Measurements from ENCODE around the gene CBX8. TPM values are rescaled to one million over a fixed set of nuclear protein-coding genes. Genes with fewer than 3 reads are reported as not detected.

Gene CBX8
- polyA plus RNA-seq, 1 donor from 2014 or later, result 3.2 TPM

DNA sequence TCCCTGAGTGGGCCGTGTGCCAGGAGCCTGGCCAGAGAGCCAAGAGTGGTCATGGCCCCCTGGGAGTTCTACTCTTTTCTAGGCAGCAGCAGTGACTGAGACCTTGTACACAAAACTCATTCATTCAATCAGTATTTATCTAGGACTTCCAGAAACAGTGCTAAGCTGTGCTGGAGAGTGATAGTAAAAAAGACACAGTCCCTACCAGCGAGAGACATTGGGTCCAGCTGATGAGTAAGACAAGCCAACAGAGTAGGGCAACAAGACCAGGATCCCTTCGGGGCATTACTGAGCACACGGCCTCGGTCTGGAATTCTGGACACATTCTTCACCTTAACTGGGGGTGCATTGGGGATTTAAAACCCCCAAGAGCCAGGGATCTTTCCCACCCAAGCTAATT lies 22.2 kb upstream of the CBX8 start:
- peak overlapping the region in 1 of 4 donors; percentile 13 for H3K4me3 Mint-ChIP-seq
- peaks cover 21% of the 10 kb centered on the region for H3K27me3 Mint-ChIP-seq
- peak overlapping the region in 1 of 3 donors; percentile 56 for H3K27ac Mint-ChIP-seq
- no peaks in the 10 kb centered on the region for H3K36me3 Mint-ChIP-seq
- peaks cover 0 to 9% (median 4%) of the 10 kb centered on the region in 3 donors for H3K4me1 Mint-ChIP-seq
- H3K9me3 Mint-ChIP-seq, result peaks cover 0 to 4% (median 0%) of the 10 kb centered on the region in 3 donors

- H3K9me3 Mint-ChIP-seq, result peaks cover 0 to 4% (median 0%) of the 10 kb centered on the region in 3 donors
- H3K4me3 Mint-ChIP-seq, result peak overlapping the region in 1 of 4 donors; percentile 13
- no peaks in the 10 kb centered on the region for H3K36me3 Mint-ChIP-seq
- peaks cover 21% of the 10 kb centered on the region for H3K27me3 Mint-ChIP-seq
- peak overlapping the region in 2 of 3 donors; percentile 56 to 72 for H3K27ac Mint-ChIP-seq
- H3K4me1 Mint-ChIP-seq, result peaks cover 0 to 10% (median 4%) of the 10 kb centered on the region in 3 donors
Measured at GRCh38 chr17:79818026-79818758, 21.3 kb upstream of the CBX8 start.

DNA sequence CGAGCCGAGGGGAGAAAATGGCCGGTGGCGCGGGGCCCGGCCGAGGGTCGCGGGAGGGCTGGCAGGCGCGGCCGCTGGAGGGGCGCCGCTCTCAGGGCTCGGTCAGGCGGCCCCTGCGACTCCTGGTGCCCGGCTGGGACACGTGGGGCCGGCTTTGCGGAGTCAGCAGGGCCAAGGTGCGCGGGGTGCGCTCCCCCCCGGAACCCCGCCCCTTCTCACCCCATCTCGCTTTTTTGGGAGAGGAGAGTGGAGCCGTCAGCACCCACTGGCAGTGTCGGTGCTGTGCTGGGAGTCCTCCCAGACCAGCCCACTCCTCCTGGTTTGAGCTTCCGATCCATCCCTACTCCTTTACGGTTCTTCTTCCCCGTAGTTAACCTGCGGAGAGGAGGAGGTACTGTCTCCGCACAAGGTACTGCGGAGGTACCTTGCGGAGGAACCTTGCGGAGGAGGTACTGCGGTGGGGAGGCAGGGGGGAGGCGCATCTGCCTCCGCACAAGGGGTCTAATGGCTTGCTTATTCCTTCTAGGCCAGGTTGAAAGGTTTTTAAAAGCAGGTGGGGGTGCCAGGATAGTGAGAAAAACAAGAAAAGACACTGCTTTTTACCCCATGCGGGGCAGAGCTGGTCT lies 19.1 kb upstream of the CBX8 start:
- peaks cover 32% of the 10 kb centered on the region for H3K27me3 Mint-ChIP-seq
- peaks cover 8 to 10% (median 9%) of the 10 kb centered on the region in 3 donors for H3K4me1 Mint-ChIP-seq
- peak overlapping the region; percentile 73 to 95 (median 80) for H3K27ac Mint-ChIP-seq

GRCh38 chr17:79814974-79815835 lies 18.3 kb upstream of the CBX8 start:
- H3K27me3 Mint-ChIP-seq, result peaks cover 35% of the 10 kb centered on the region
- peaks cover 8 to 12% (median 10%) of the 10 kb centered on the region in 3 donors for H3K4me1 Mint-ChIP-seq
- H3K27ac Mint-ChIP-seq, result no peak overlapping the region
- H3K4me3 Mint-ChIP-seq, result no peak overlapping the region
- no peaks in the 10 kb centered on the region for H3K36me3 Mint-ChIP-seq
- H3K9me3 Mint-ChIP-seq, result peaks cover 0 to 4% (median 0%) of the 10 kb centered on the region in 3 donors

More for the DNA sequence above, 19.1 kb upstream of the CBX8 start:
- Mint-ChIP-seq H3K36me3 (no peaks in the 10 kb centered on the region), H3K9me3 (peaks cover 0 to 4% (median 0%) of the 10 kb centered on the region in 3 donors), H3K4me3 (peak overlapping the region; percentile 6 to 77 (median 51))

GRCh38 chr17:79814127-79814973 lies 17.5 kb upstream of the CBX8 start:
- Mint-ChIP-seq H3K27me3 (peaks cover 35% of the 10 kb centered on the region), H3K4me1 (peaks cover 8 to 12% (median 10%) of the 10 kb centered on the region in 3 donors), H3K27ac (peak overlapping the region in 2 of 3 donors; percentile 88 to 94), H3K4me3 (peak overlapping the region; percentile 55 to 83 (median 59)), H3K36me3 (no peaks in the 10 kb centered on the region), H3K9me3 (peaks cover 0 to 4% (median 0%) of the 10 kb centered on the region in 3 donors)

GRCh38 chr17:79813297-79814126 lies 16.6 kb upstream of the CBX8 start:
- H3K36me3 Mint-ChIP-seq, result no peaks in the 10 kb centered on the region
- peak overlapping the region in 2 of 3 donors; percentile 81 to 94 for H3K27ac Mint-ChIP-seq
- H3K4me3 Mint-ChIP-seq, result peak overlapping the region in 1 of 4 donors; percentile 83
- peaks cover 39% of the 10 kb centered on the region for H3K27me3 Mint-ChIP-seq
- peaks cover 0 to 4% (median 0%) of the 10 kb centered on the region in 3 donors for H3K9me3 Mint-ChIP-seq
- H3K4me1 Mint-ChIP-seq, result peaks cover 8 to 13% (median 12%) of the 10 kb centered on the region in 3 donors

DNA sequence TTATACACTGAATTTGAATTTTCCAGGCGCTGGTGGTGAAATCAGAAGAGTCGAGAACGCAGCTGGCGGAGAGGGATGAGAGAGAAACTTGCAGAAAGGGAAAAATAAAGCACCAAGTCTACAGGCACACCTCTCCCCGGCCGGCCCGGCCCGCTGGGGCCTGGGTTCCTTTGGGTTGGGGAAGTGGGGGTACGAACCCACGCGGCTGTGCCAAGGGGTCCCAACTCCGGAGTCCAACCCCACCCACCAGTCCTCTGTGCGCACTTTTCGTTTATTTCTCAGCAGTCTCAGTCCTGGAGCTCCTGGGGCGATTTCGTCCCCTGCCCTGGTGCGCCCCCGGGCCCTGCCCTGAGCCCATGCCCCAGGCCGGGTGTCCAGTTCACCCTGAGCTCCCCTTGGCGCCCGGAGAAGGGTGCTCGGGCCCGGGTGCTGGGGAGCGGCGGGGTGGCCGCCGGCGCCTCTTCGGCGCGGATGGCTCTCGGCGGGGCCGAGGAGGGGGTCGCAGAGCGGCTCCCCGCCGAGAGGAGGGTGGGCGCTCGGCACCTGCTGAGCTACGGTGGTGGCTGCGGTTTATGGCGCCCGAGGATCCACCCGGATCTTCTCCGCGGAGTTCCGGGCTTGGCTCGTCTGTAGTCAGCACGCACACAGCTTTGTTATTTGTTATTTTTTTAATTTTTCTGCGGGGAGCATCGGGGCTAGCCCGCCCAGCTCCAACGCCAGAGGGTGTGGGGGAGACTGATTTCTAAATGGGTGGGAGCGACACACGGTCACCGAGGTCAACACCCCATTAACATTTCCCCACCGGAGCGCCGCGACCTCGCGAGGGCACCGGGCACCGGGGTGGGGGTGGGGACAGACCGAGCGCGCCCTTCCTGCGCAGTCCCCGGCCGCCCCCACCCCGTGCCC lies 15.7 kb upstream of the CBX8 start:
- peaks cover 45% of the 10 kb centered on the region for H3K27me3 Mint-ChIP-seq
- H3K4me1 Mint-ChIP-seq, result peaks cover 8 to 13% (median 12%) of the 10 kb centered on the region in 3 donors
- no peaks in the 10 kb centered on the region for H3K36me3 Mint-ChIP-seq
- peak overlapping the region; percentile 89 to 90 (median 89) for H3K27ac Mint-ChIP-seq
- H3K9me3 Mint-ChIP-seq, result peaks cover 0 to 4% (median 0%) of the 10 kb centered on the region in 3 donors
- peak overlapping the region in 3 of 4 donors; percentile 83 to 94 (median 90) for H3K4me3 Mint-ChIP-seq

DNA sequence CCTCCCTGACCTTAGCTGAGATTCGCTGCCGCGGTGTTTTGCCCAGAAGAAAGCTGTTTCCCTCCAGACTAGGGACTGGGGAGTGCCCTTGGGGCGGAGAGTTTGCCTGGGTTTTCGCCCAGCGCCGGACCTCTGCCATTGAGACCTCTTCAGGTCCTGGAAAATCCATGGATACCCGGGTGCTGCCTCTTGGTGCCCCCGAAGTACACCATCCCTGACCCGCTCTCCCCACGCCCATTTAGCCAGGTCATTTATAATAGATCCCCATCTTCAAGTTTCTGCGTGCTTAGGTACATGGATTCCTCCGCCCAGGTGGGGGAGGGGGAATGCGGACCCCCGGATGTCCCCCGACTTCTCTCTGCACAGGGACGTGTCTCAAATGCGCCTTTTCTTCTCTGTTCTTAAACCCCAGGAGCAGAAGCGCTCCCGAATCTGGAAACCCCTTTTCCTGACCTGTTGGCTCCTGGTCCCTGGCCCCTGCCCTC lies 15.0 kb upstream of the CBX8 start:
- no peaks in the 10 kb centered on the region for H3K36me3 Mint-ChIP-seq
- H3K27ac Mint-ChIP-seq, result peak overlapping the region; percentile 89 to 90 (median 89)
- peak overlapping the region in 3 of 4 donors; percentile 83 to 94 (median 90) for H3K4me3 Mint-ChIP-seq
- H3K27me3 Mint-ChIP-seq, result peaks cover 50% of the 10 kb centered on the region
- peaks cover 0 to 4% (median 0%) of the 10 kb centered on the region in 3 donors for H3K9me3 Mint-ChIP-seq
- peaks cover 8 to 13% (median 12%) of the 10 kb centered on the region in 3 donors for H3K4me1 Mint-ChIP-seq

- Mint-ChIP-seq H3K36me3 (no peaks in the 10 kb centered on the region), H3K4me3 (peak overlapping the region in 3 of 4 donors; percentile 85 to 94 (median 90)), H3K27ac (peak overlapping the region; percentile 89 to 98 (median 92)), H3K27me3 (peaks cover 51% of the 10 kb centered on the region), H3K9me3 (peaks cover 0 to 4% (median 0%) of the 10 kb centered on the region in 3 donors), H3K4me1 (peaks cover 8 to 17% (median 13%) of the 10 kb centered on the region in 3 donors)
Measured at GRCh38 chr17:79811011-79811867, 14.4 kb upstream of the CBX8 start.

- Mint-ChIP-seq H3K36me3 (no peaks in the 10 kb centered on the region), H3K4me1 (peaks cover 8 to 20% (median 9%) of the 10 kb centered on the region in 3 donors), H3K9me3 (peaks cover 0 to 4% (median 0%) of the 10 kb centered on the region in 3 donors), H3K4me3 (peak overlapping the region in 3 of 4 donors; percentile 58 to 85 (median 78)), H3K27me3 (peaks cover 52% of the 10 kb centered on the region), H3K27ac (peak overlapping the region; percentile 83 to 98 (median 92))
Measured at GRCh38 chr17:79810130-79811010, 13.5 kb upstream of the CBX8 start.
